ENCODE results near the gene HBG2.

The HBG2 gene

DNA sequence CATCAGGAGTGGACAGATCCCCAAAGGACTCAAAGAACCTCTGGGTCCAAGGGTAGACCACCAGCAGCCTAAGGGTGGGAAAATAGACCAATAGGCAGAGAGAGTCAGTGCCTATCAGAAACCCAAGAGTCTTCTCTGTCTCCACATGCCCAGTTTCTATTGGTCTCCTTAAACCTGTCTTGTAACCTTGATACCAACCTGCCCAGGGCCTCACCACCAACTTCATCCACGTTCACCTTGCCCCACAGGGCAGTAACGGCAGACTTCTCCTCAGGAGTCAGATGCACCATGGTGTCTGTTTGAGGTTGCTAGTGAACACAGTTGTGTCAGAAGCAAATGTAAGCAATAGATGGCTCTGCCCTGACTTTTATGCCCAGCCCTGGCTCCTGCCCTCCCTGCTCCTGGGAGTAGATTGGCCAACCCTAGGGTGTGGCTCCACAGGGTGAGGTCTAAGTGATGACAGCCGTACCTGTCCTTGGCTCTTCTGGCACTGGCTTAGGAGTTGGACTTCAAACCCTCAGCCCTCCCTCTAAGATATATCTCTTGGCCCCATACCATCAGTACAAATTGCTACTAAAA lies 27.8 kb downstream of the HBG2 start, which contains the start of gene HBB:
HBB (minus strand) TSS at position 340 of the 579 bp plus-strand sequence; CDS start at position 290, 50 bp downstream.
- peak; percentile 11 for DNase-seq

DNA sequence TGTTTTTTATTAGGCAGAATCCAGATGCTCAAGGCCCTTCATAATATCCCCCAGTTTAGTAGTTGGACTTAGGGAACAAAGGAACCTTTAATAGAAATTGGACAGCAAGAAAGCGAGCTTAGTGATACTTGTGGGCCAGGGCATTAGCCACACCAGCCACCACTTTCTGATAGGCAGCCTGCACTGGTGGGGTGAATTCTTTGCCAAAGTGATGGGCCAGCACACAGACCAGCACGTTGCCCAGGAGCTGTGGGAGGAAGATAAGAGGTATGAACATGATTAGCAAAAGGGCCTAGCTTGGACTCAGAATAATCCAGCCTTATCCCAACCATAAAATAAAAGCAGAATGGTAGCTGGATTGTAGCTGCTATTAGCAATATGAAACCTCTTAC lies 29.1 kb downstream of the HBG2 start:
- DNase-seq, result no peak

DNA sequence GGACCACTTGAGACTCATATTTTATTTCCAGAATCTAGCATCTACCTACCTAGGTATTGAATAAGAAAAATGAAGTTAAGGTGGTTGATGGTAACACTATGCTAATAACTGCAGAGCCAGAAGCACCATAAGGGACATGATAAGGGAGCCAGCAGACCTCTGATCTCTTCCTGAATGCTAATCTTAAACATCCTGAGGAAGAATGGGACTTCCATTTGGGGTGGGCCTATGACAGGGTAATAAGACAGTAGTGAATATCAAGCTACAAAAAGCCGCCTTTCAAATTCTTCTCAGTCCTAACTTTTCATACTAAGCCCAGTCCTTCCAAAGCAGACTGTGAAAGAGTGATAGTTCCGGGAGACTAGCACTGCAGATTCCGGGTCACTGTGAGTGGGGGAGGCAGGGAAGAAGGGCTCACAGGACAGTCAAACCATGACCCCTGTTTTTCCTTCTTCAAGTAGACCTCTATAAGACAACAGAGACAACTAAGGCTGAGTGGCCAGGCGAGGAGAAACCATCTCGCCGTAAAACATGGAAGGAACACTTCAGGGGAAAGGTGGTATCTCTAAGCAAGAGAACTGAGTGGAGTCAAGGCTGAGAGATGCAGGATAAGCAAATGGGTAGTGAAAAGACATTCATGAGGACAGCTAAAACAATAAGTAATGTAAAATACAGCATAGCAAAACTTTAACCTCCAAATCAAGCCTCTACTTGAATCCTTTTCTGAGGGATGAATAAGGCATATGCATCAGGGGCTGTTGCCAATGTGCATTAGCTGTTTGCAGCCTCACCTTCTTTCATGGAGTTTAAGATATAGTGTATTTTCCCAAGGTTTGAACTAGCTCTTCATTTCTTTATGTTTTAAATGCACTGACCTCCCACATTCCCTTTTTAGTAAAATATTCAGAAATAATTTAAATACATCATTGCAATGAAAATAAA lies 29.8 kb downstream of the HBG2 start:
- no peak for DNase-seq

DNA sequence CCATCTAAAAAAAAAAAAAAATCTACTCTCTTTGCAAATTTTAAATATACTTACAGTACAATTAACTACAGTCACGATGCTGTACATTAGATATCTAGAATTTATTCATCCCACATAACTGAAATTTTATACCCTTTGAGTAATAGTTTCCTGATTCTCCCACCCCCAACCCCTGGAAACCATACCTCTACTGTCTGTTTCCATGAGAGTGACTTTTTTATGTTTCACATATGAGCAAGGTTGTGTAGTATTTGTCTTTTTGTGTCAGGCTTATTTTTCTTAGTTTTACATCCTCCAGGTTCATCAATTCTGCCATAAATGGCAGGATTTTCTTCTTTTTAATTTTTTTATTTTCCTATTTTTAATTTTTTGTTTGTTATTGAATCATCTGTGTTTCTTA lies 30.9 kb downstream of the HBG2 start:
- DNase-seq, result no peak

DNA sequence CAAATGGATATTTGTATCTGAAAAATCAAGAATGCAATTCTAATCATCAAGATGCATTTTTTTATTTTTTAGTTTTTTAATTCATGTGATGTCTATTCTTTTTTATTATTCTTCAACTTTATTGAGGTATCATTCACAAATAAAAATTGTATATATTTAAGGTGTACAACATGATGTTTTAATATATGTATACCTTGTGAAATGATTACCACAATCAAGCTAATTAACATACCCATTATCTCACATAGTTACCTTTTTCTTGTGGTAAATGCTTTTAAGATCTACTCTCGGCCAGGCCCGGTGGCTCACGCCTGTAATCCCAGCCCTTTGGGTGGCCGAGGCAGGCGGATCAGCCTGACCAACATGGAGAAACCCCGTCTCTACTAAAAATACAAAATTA lies 31.4 kb downstream of the HBG2 start:
- no peak for DNase-seq

DNA sequence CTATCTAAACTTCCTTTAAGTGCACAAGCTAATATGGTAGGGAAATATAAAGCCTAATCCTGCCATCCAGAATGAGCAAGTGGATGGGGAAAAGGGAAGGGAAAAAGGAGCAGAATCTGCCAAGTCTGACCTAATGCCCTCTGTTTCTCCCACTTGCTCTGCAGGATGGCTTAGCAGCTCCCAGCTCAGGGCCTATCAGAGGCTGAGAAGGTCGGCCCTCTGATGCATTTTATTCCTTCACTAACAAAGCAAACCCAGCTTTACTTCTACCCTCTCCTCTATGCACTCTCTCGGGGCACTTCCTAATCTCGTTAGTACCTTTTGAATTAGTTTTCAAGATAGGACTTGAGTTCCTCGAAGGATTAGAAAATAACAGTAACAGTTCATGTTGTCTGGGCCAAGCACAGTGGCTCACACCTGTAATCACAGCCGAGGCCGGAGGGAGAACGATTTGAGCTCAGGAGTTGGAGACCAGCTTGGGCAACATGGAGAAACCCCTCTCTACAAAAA lies 44.1 kb downstream of the HBG2 start:
- DNase-seq, result no peak

DNA sequence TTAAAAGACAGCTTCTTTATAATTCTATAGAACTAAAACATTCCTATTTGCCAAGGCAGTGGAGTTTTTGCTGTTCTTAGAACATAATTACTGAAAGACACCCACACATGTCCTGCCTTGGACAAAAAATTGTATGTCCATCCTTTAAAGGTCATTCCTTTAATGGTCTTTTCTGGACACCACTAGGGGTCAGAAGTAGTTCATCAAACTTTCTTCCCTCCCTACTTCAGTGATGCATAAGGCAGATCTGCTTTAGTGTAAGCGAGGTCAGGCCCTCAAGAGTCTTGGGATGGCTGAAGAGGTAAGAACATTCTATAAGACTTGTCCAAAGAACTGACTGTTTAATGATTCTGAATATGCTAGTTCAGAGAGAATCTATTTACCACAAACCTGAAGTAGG lies 49.8 kb downstream of the HBG2 start:
- no peak for DNase-seq

DNA sequence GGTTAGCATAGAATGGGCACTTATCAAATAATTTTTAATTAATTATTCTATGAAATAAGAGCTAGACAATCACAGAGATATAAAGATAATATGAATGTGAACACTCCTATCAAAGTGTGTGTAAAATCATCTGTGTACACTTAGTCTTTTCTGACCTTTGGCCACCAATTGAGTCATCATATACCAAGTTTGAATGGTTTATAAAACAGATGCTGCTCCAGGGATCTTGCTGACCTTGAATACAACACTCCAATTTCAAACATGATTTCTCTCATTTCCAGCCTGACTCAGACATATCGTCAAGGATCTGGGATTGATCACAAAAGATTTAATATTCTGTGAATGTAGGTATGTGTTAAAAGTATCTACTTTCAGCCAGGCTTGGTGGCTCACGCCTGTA lies 51.2 kb downstream of the HBG2 start:
- no peak for DNase-seq
